Measurements from ENCODE around the gene ZFAND2B.

Gene ZFAND2B

GRCh38 chr2:219176818-219177551, 29.6 kb upstream of the ZFAND2B start, which contains the start of gene CNPPD1:
Gene CNPPD1, minus strand, starts transcription at chr2:219176925. Its CDS starts 97 bp downstream, at chr2:219176828.
- FAIRE-seq = peak; percentile 97
- peak; percentile 87 for DNase-seq (ENCODE audit: insufficient read length)
- TF ChIP-seq TAF1 (IDR thresholded peaks at IDR 0.05; ENCODE audit: borderline replicate concordance, low read depth, low read length) (peak; percentile 71; the same call in 1 of the 2 replicates), POLR2AphosphoS5 (IDR thresholded peaks at IDR 0.05; ENCODE audit: low read depth, low read length) (peak; percentile 78), POLR2A (IDR thresholded peaks at IDR 0.05; ENCODE audit: low read depth, low read length) (peak; percentile 83)

- FAIRE-seq (peak; percentile 97), DNase-seq (ENCODE audit: insufficient read length) (peak; percentile 95)
- peak; percentile 93 for TF ChIP-seq POLR2A (IDR thresholded peaks at IDR 0.05; ENCODE audit: low read depth, low read length)
- TF ChIP-seq POLR2AphosphoS5 (IDR thresholded peaks at IDR 0.05; ENCODE audit: low read depth, low read length) = peak; percentile 87
- TF ChIP-seq TAF1 (IDR thresholded peaks at IDR 0.05; ENCODE audit: borderline replicate concordance, low read depth, low read length) = peak; percentile 72; the same call in 1 of the 2 replicates
These were observed 28.8 kb upstream of the ZFAND2B start, which contains the start of gene RETREG2 for GRCh38 chr2:219177552-219178376. Gene RETREG2, plus strand, starts transcription at chr2:219178275. Its CDS starts 78 bp downstream, at chr2:219178353.

GRCh38 chr2:219178377-219179175, 28.0 kb upstream of the ZFAND2B start:
- TF ChIP-seq POLR2AphosphoS5 (IDR thresholded peaks at IDR 0.05; ENCODE audit: low read depth, low read length) (no peak), TAF1 (IDR thresholded peaks at IDR 0.05; ENCODE audit: borderline replicate concordance, low read depth, low read length) (no peak), POLR2A (IDR thresholded peaks at IDR 0.05; ENCODE audit: low read depth, low read length) (no peak)
- FAIRE-seq (no peak), DNase-seq (ENCODE audit: insufficient read length) (no peak)

- TF ChIP-seq POLR2AphosphoS5 (IDR thresholded peaks at IDR 0.05; ENCODE audit: low read depth, low read length) (no peak), TAF1 (IDR thresholded peaks at IDR 0.05; ENCODE audit: borderline replicate concordance, low read depth, low read length) (no peak)
- DNase-seq (ENCODE audit: insufficient read length) (no peak), FAIRE-seq (no peak)
These were observed 26.7 kb upstream of the ZFAND2B start for GRCh38 chr2:219179601-219180465.

GRCh38 chr2:219180961-219181360, 25.6 kb upstream of the ZFAND2B start:
- TF ChIP-seq POLR2AphosphoS5 (IDR thresholded peaks at IDR 0.05; ENCODE audit: low read depth, low read length) = no peak
- TF ChIP-seq TAF1 (IDR thresholded peaks at IDR 0.05; ENCODE audit: borderline replicate concordance, low read depth, low read length) = no peak
- no peak for TF ChIP-seq POLR2A (IDR thresholded peaks at IDR 0.05; ENCODE audit: low read depth, low read length)
- FAIRE-seq = no peak
- DNase-seq (ENCODE audit: insufficient read length) = no peak

- TF ChIP-seq POLR2A (IDR thresholded peaks at IDR 0.05; ENCODE audit: low read depth, low read length) = no peak
- TF ChIP-seq TAF1 (IDR thresholded peaks at IDR 0.05; ENCODE audit: borderline replicate concordance, low read depth, low read length) = no peak
- TF ChIP-seq POLR2AphosphoS5 (IDR thresholded peaks at IDR 0.05; ENCODE audit: low read depth, low read length) = no peak
- DNase-seq (ENCODE audit: insufficient read length) = no peak
- no peak for FAIRE-seq
These were observed 25.1 kb upstream of the ZFAND2B start for GRCh38 chr2:219181531-219181930.

GRCh38 chr2:219182331-219183150, 24.0 kb upstream of the ZFAND2B start:
- no peak for DNase-seq (ENCODE audit: insufficient read length)
- no peak for FAIRE-seq
- TF ChIP-seq POLR2A (IDR thresholded peaks at IDR 0.05; ENCODE audit: low read depth, low read length) (no peak), TAF1 (IDR thresholded peaks at IDR 0.05; ENCODE audit: borderline replicate concordance, low read depth, low read length) (no peak), POLR2AphosphoS5 (IDR thresholded peaks at IDR 0.05; ENCODE audit: low read depth, low read length) (no peak)

GRCh38 chr2:219183151-219183772, 23.3 kb upstream of the ZFAND2B start:
- DNase-seq (ENCODE audit: insufficient read length) (no peak), FAIRE-seq (no peak)
- TF ChIP-seq POLR2AphosphoS5 (IDR thresholded peaks at IDR 0.05; ENCODE audit: low read depth, low read length) (no peak), TAF1 (IDR thresholded peaks at IDR 0.05; ENCODE audit: borderline replicate concordance, low read depth, low read length) (no peak), POLR2A (IDR thresholded peaks at IDR 0.05; ENCODE audit: low read depth, low read length) (no peak)

GRCh38 chr2:219184121-219184520, 22.5 kb upstream of the ZFAND2B start:
- FAIRE-seq (no peak), DNase-seq (ENCODE audit: insufficient read length) (no peak)
- no peak for TF ChIP-seq POLR2AphosphoS5 (IDR thresholded peaks at IDR 0.05; ENCODE audit: low read depth, low read length)
- no peak for TF ChIP-seq TAF1 (IDR thresholded peaks at IDR 0.05; ENCODE audit: borderline replicate concordance, low read depth, low read length)
- no peak for TF ChIP-seq POLR2A (IDR thresholded peaks at IDR 0.05; ENCODE audit: low read depth, low read length)
